ENCODE data around the gene ZNHIT2.

Gene ZNHIT2

GRCh38 chr11:65087827-65088226 lies 29.7 kb downstream of the ZNHIT2 start:
- Histone ChIP-seq H3K18ac (ENCODE audit: low read depth in 1 of 2, low read length in 2 of 2) (no peak overlapping the region), H3K79me1 (replicated peaks; ENCODE audit: low read length, poor library complexity, severe bottlenecking) (peaks cover 22% of the 10 kb centered on the region), H2AK5ac (ENCODE audit: low read length, severe bottlenecking) (no peak overlapping the region), H2AFZ (ENCODE audit: low read depth, low read length) (no peak overlapping the region), H2BK12ac (ENCODE audit: low read length in 2 of 2) (no peak overlapping the region), H3K4me1 (ENCODE audit: control insufficient read depth, insufficient read depth, low read depth, low read length) (peaks cover 11% of the 10 kb centered on the region), H2BK5ac (ENCODE audit: low read depth, low read length, poor library complexity, severe bottlenecking) (no peak overlapping the region), H3K4me2 (ENCODE audit: low read length, poor library complexity, severe bottlenecking) (no peak overlapping the region), H3K27ac (ENCODE audit: low read length, poor library complexity, severe bottlenecking) (no peak overlapping the region), H4K8ac (ENCODE audit: low read length) (no peak overlapping the region), H3K27me3 (ENCODE audit: control insufficient read depth in 1 of 2, insufficient read depth in 1 of 2, low read length in 2 of 2) (no peaks in the 10 kb centered on the region), H3K4ac (ENCODE audit: low read depth in 1 of 2, low read length in 2 of 2) (no peak overlapping the region), H2BK15ac (ENCODE audit: low read depth, poor library complexity, severe bottlenecking) (no peak overlapping the region), H3K23ac (ENCODE audit: low read length in 2 of 2) (no peak overlapping the region), H3K36me3 (ENCODE audit: control insufficient read depth in 1 of 2, insufficient read depth in 2 of 2, low read depth in 1 of 2, low read length in 2 of 2) (peaks cover 46 to 53% of the 10 kb centered on the region in 2 experiments), H3K14ac (ENCODE audit: low read length in 2 of 2) (no peak overlapping the region), H2BK120ac (ENCODE audit: low read depth, low read length) (no peak overlapping the region), H3K9me3 (ENCODE audit: control insufficient read depth, low read length) (no peaks in the 10 kb centered on the region), H3K9ac (ENCODE audit: low read length) (no peak overlapping the region), H3K4me3 (ENCODE audit: insufficient read depth in 1 of 2, low read depth in 1 of 2, low read length in 2 of 2) (no peak overlapping the region), H4K91ac (ENCODE audit: low read length) (no peak overlapping the region)
- no peak for DNase-seq
- WGBS: 97% methylated on average over 14 of the region's 15 CpGs

- no peak overlapping the region for H2AFZ ChIP-seq (ENCODE audit: low read depth, low read length)
- H2AK5ac ChIP-seq (ENCODE audit: low read length, severe bottlenecking): no peak overlapping the region
- H3K23ac ChIP-seq (ENCODE audit: low read length in 2 of 2): no peak overlapping the region
- peaks cover 46 to 53% of the 10 kb centered on the region in 2 experiments for H3K36me3 ChIP-seq (ENCODE audit: control insufficient read depth in 1 of 2, insufficient read depth in 2 of 2, low read depth in 1 of 2, low read length in 2 of 2)
- no peak overlapping the region for H2BK120ac ChIP-seq (ENCODE audit: low read depth, low read length)
- no peak overlapping the region for H3K4ac ChIP-seq (ENCODE audit: low read depth in 1 of 2, low read length in 2 of 2)
- peaks cover 24% of the 10 kb centered on the region for H3K79me1 ChIP-seq (replicated peaks; ENCODE audit: low read length, poor library complexity, severe bottlenecking)
- H4K91ac ChIP-seq (ENCODE audit: low read length): no peak overlapping the region
- no peak overlapping the region for H3K9ac ChIP-seq (ENCODE audit: low read length)
- H3K4me3 ChIP-seq (ENCODE audit: insufficient read depth in 1 of 2, low read depth in 1 of 2, low read length in 2 of 2): no peak overlapping the region
- no peak overlapping the region for H3K27ac ChIP-seq (ENCODE audit: low read length, poor library complexity, severe bottlenecking)
- no peaks in the 10 kb centered on the region for H3K27me3 ChIP-seq (ENCODE audit: control insufficient read depth in 1 of 2, insufficient read depth in 1 of 2, low read length in 2 of 2)
- no peak overlapping the region for H4K8ac ChIP-seq (ENCODE audit: low read length)
- no peak overlapping the region for H2BK12ac ChIP-seq (ENCODE audit: low read length in 2 of 2)
- peaks cover 11% of the 10 kb centered on the region for H3K4me1 ChIP-seq (ENCODE audit: control insufficient read depth, insufficient read depth, low read depth, low read length)
- 93% methylated on average over 11 of the region's 11 CpGs for WGBS
- no peak for DNase-seq
- no peak overlapping the region for H3K18ac ChIP-seq (ENCODE audit: low read depth in 1 of 2, low read length in 2 of 2)
- no peaks in the 10 kb centered on the region for H3K9me3 ChIP-seq (ENCODE audit: control insufficient read depth, low read length)
- no peak overlapping the region for H2BK15ac ChIP-seq (ENCODE audit: low read depth, poor library complexity, severe bottlenecking)
- no peak overlapping the region for H2BK5ac ChIP-seq (ENCODE audit: low read depth, low read length, poor library complexity, severe bottlenecking)
- no peak overlapping the region for H3K14ac ChIP-seq (ENCODE audit: low read length in 2 of 2)
- H3K4me2 ChIP-seq (ENCODE audit: low read length, poor library complexity, severe bottlenecking): no peak overlapping the region
Measured at GRCh38 chr11:65087216-65087615, 30.3 kb downstream of the ZNHIT2 start.

GRCh38 chr11:65086809-65087208 lies 30.7 kb downstream of the ZNHIT2 start:
- Histone ChIP-seq H2BK15ac (ENCODE audit: low read depth, poor library complexity, severe bottlenecking) (no peak overlapping the region), H3K36me3 (ENCODE audit: control insufficient read depth in 1 of 2, insufficient read depth in 2 of 2, low read depth in 1 of 2, low read length in 2 of 2) (peaks cover 46 to 53% of the 10 kb centered on the region in 2 experiments), H3K9ac (ENCODE audit: low read length) (no peak overlapping the region), H2BK5ac (ENCODE audit: low read depth, low read length, poor library complexity, severe bottlenecking) (no peak overlapping the region), H3K14ac (ENCODE audit: low read length in 2 of 2) (no peak overlapping the region), H3K27ac (ENCODE audit: low read length, poor library complexity, severe bottlenecking) (no peak overlapping the region), H3K23ac (ENCODE audit: low read length in 2 of 2) (no peak overlapping the region), H3K4me3 (ENCODE audit: insufficient read depth in 1 of 2, low read depth in 1 of 2, low read length in 2 of 2) (no peak overlapping the region), H2AFZ (ENCODE audit: low read depth, low read length) (no peak overlapping the region), H3K9me3 (ENCODE audit: control insufficient read depth, low read length) (no peaks in the 10 kb centered on the region), H3K18ac (ENCODE audit: low read depth in 1 of 2, low read length in 2 of 2) (no peak overlapping the region), H3K4ac (ENCODE audit: low read depth in 1 of 2, low read length in 2 of 2) (no peak overlapping the region), H2BK12ac (ENCODE audit: low read length in 2 of 2) (no peak overlapping the region), H4K8ac (ENCODE audit: low read length) (no peak overlapping the region), H2BK120ac (ENCODE audit: low read depth, low read length) (no peak overlapping the region), H3K27me3 (ENCODE audit: control insufficient read depth in 1 of 2, insufficient read depth in 1 of 2, low read length in 2 of 2) (no peaks in the 10 kb centered on the region), H3K4me1 (ENCODE audit: control insufficient read depth, insufficient read depth, low read depth, low read length) (peaks cover 11% of the 10 kb centered on the region), H3K79me1 (replicated peaks; ENCODE audit: low read length, poor library complexity, severe bottlenecking) (peaks cover 28% of the 10 kb centered on the region), H3K4me2 (ENCODE audit: low read length, poor library complexity, severe bottlenecking) (no peak overlapping the region), H2AK5ac (ENCODE audit: low read length, severe bottlenecking) (no peak overlapping the region), H4K91ac (ENCODE audit: low read length) (no peak overlapping the region)
- WGBS: 99% methylated on average over 9 of the region's 9 CpGs
- no peak for DNase-seq

GRCh38 chr11:65085446-65085845 lies 32.1 kb downstream of the ZNHIT2 start:
- Histone ChIP-seq H3K9ac (ENCODE audit: low read length) (peak overlapping the region; percentile 94), H2BK15ac (ENCODE audit: low read depth, poor library complexity, severe bottlenecking) (no peak overlapping the region), H4K91ac (ENCODE audit: low read length) (no peak overlapping the region), H3K4ac (ENCODE audit: low read depth in 1 of 2, low read length in 2 of 2) (no peak overlapping the region), H2BK12ac (ENCODE audit: low read length in 2 of 2) (no peak overlapping the region), H3K4me1 (ENCODE audit: control insufficient read depth, insufficient read depth, low read depth, low read length) (peaks cover 11% of the 10 kb centered on the region), H4K8ac (ENCODE audit: low read length) (no peak overlapping the region), H3K4me2 (ENCODE audit: low read length, poor library complexity, severe bottlenecking) (no peak overlapping the region), H3K36me3 (ENCODE audit: control insufficient read depth in 1 of 2, insufficient read depth in 2 of 2, low read depth in 1 of 2, low read length in 2 of 2) (peaks cover 43 to 51% of the 10 kb centered on the region in 2 experiments), H3K27me3 (ENCODE audit: control insufficient read depth in 1 of 2, insufficient read depth in 1 of 2, low read length in 2 of 2) (no peaks in the 10 kb centered on the region), H2AK5ac (ENCODE audit: low read length, severe bottlenecking) (no peak overlapping the region), H3K27ac (ENCODE audit: low read length, poor library complexity, severe bottlenecking) (no peak overlapping the region), H2BK5ac (ENCODE audit: low read depth, low read length, poor library complexity, severe bottlenecking) (no peak overlapping the region), H3K4me3 (ENCODE audit: insufficient read depth in 1 of 2, low read depth in 1 of 2, low read length in 2 of 2) (peak overlapping the region in 1 of 2 experiments; percentile 89), H3K9me3 (ENCODE audit: control insufficient read depth, low read length) (no peaks in the 10 kb centered on the region), H3K18ac (ENCODE audit: low read depth in 1 of 2, low read length in 2 of 2) (no peak overlapping the region), H3K14ac (ENCODE audit: low read length in 2 of 2) (no peak overlapping the region), H3K23ac (ENCODE audit: low read length in 2 of 2) (no peak overlapping the region), H3K79me1 (replicated peaks; ENCODE audit: low read length, poor library complexity, severe bottlenecking) (peaks cover 33% of the 10 kb centered on the region), H2AFZ (ENCODE audit: low read depth, low read length) (no peak overlapping the region), H2BK120ac (ENCODE audit: low read depth, low read length) (no peak overlapping the region)
- 94% methylated on average over 4 of the region's 4 CpGs for WGBS
- no peak for DNase-seq

All from mesenchymal stem cell (in vitro differentiated cells and primary cell).